ENCODE results near the gene MMEL1. TPM values are rescaled to one million over a fixed set of nuclear protein-coding genes. Genes with fewer than 3 reads are reported as not detected.
"Not testable (repeated sequence)": the region's sequence is repeated elsewhere in the genome, so short reads cannot be mapped to it uniquely, and the experiment has no call there.

Gene MMEL1
- polyA plus RNA-seq, 1 of the 3 experiments (the other 2 are of a cell fraction), result 0.16 TPM

DNA sequence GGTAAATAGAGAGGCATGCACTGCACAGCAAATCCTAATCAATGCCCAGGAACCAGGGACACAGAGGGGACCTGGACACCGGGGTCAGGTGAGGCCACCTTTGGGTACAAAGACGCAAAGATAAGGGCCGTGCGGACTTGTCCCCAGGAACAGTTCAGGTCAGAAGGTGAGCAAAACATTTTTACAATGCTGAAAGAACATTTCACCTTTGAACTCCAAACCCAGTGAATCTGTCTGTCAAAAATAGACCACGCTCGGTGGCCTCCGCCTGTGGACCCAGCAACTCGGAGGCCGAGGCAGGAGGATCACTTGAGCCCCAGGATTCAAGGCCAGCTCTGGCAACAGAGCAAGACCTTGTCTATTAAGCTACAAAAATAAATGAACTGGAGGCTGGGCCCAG is 61.5 kb downstream of the MMEL1 start (continued):
- TF ChIP-seq NFIC (IDR thresholded peaks at IDR 0.05; ENCODE audit: borderline replicate concordance), result no peak

DNA sequence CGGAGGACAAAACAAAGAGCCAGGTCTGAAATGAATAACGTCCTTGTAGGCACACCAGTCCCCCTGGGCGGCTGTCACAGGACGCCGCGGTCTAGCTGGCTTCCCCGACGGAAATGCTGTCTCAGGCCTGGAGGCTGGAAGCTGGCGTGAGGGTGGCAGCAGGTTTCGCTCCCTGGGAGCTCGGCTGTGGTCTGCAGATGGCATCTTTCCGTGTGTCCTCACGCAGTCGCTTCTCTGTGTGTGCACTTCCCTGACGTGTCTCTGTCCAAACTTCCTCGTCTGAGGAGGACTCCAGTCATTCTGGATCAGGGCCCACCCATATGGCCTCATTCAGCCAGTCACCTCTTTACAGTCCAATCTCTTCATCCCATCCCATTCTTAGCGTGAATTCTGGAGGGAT is 62.5 kb downstream of the MMEL1 start:
- Histone ChIP-seq H3K4me1 (ENCODE audit: control insufficient read depth in 1 of 2, insufficient read depth in 2 of 2, low read depth in 1 of 2, low read length in 1 of 2) (no peaks in the 10 kb centered on the region), H3K79me2 (ENCODE audit: insufficient read depth) (no peaks in the 10 kb centered on the region), H3K9me2 (no peaks in the 10 kb centered on the region), H3K27ac (ENCODE audit: low read depth in 2 of 2, low read length in 1 of 2) (no peak overlapping the region), H3K9me3 (no peaks in the 10 kb centered on the region), H3K4me3 (ENCODE audit: low read depth in 2 of 2, low read length in 1 of 2) (no peak overlapping the region), H3K9ac (no peak overlapping the region), H2AFZ (ENCODE audit: low read depth) (no peak overlapping the region), H3K36me3 (replicated peaks in 1 of 2; ENCODE audit: control insufficient read depth in 1 of 2, insufficient read depth in 2 of 2, low read length in 1 of 2) (no peaks in the 10 kb centered on the region), H3F3A (replicated peaks; ENCODE audit: insufficient read depth) (no peaks in the 10 kb centered on the region), H3K4me2 (no peak overlapping the region), H4K20me1 (ENCODE audit: insufficient read depth) (no peaks in the 10 kb centered on the region), H3K27me3 (ENCODE audit: insufficient read depth) (no peaks in the 10 kb centered on the region)
- no peak for DNase-seq
- POLR2A ChIA-PET, result no interaction called here
- TF ChIP-seq RCOR1 (IDR thresholded peaks at IDR 0.05; ENCODE audit: low read length), result no peak
- TF ChIP-seq ELF1 (IDR thresholded peaks at IDR 0.05), result no peak
- TF ChIP-seq POLR2AphosphoS5 (IDR thresholded peaks at IDR 0.05; ENCODE audit: low read depth, low read length), result no peak
- TF ChIP-seq, protein P1, sequence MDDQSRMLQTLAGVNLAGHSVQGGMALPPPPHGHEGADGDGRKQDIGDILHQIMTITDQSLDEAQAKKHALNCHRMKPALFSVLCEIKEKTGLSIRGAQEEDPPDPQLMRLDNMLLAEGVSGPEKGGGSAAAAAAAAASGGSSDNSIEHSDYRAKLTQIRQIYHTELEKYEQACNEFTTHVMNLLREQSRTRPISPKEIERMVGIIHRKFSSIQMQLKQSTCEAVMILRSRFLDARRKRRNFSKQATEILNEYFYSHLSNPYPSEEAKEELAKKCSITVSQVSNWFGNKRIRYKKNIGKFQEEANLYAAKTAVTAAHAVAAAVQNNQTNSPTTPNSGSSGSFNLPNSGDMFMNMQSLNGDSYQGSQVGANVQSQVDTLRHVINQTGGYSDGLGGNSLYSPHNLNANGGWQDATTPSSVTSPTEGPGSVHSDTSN (IDR thresholded peaks at IDR 0.05), result no peak
- TF ChIP-seq NRF1 (IDR thresholded peaks at IDR 0.05; ENCODE audit: low read depth, low read length), result no peak
- TF ChIP-seq GABPA (IDR thresholded peaks at IDR 0.05; ENCODE audit: low read depth), result no peak
- no peak for TF ChIP-seq TEAD4 (IDR thresholded peaks at IDR 0.05; ENCODE audit: borderline replicate concordance, insufficient read depth)
- no peak for TF ChIP-seq NFIC (IDR thresholded peaks at IDR 0.05; ENCODE audit: borderline replicate concordance)
- no peak for TF ChIP-seq GATA2 (CRISPR knock-in tag; IDR thresholded peaks at IDR 0.05)
- TF ChIP-seq, protein P2, sequence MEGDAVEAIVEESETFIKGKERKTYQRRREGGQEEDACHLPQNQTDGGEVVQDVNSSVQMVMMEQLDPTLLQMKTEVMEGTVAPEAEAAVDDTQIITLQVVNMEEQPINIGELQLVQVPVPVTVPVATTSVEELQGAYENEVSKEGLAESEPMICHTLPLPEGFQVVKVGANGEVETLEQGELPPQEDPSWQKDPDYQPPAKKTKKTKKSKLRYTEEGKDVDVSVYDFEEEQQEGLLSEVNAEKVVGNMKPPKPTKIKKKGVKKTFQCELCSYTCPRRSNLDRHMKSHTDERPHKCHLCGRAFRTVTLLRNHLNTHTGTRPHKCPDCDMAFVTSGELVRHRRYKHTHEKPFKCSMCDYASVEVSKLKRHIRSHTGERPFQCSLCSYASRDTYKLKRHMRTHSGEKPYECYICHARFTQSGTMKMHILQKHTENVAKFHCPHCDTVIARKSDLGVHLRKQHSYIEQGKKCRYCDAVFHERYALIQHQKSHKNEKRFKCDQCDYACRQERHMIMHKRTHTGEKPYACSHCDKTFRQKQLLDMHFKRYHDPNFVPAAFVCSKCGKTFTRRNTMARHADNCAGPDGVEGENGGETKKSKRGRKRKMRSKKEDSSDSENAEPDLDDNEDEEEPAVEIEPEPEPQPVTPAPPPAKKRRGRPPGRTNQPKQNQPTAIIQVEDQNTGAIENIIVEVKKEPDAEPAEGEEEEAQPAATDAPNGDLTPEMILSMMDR (IDR thresholded peaks at IDR 0.05), result no peak
- TF ChIP-seq, protein P3, sequence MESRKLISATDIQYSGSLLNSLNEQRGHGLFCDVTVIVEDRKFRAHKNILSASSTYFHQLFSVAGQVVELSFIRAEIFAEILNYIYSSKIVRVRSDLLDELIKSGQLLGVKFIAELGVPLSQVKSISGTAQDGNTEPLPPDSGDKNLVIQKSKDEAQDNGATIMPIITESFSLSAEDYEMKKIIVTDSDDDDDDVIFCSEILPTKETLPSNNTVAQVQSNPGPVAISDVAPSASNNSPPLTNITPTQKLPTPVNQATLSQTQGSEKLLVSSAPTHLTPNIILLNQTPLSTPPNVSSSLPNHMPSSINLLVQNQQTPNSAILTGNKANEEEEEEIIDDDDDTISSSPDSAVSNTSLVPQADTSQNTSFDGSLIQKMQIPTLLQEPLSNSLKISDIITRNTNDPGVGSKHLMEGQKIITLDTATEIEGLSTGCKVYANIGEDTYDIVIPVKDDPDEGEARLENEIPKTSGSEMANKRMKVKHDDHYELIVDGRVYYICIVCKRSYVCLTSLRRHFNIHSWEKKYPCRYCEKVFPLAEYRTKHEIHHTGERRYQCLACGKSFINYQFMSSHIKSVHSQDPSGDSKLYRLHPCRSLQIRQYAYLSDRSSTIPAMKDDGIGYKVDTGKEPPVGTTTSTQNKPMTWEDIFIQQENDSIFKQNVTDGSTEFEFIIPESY (IDR thresholded peaks at IDR 0.05; ENCODE audit: borderline replicate concordance, low read depth), result no peak
- no peak for TF ChIP-seq EZH2phosphoT487 (IDR thresholded peaks at IDR 0.05; ENCODE audit: borderline replicate concordance, low read depth)
- CTCF ChIA-PET, result no interaction called here
- WGBS (ENCODE audit: low lambda C conversion rate), result 69% methylated on average over 16 of the region's 17 CpGs

DNA sequence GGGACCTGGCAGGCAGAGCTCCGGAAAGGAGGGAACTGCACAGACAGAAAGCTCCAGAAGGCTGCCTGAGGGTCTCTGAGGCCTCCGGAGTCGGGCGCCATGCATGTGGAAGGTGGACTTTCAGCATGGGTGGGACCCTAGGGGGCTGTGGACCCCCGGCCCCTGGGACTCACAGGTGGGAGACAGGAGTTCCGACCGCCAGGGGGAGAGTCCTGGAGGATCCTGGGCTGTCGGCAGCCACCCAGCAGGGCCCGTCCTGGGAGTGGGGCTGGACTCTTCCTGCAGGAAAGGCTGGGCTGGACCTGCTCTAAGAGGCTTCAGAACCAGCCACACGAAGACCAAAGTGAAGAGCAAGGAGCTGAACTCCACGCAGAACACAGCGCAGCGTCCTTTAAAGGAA is 63.1 kb downstream of the MMEL1 start:
- H2AFZ ChIP-seq (ENCODE audit: low read depth); H3K4me2 ChIP-seq; H3K27me3 ChIP-seq (ENCODE audit: insufficient read depth); DNase-seq; H4K20me1 ChIP-seq (ENCODE audit: insufficient read depth); H3K9me2 ChIP-seq; H3K4me3 ChIP-seq (ENCODE audit: low read depth in 2 of 2, low read length in 1 of 2); H3K27ac ChIP-seq (ENCODE audit: low read depth in 2 of 2, low read length in 1 of 2); H3K36me3 ChIP-seq (replicated peaks in 1 of 2; ENCODE audit: control insufficient read depth in 1 of 2, insufficient read depth in 2 of 2, low read length in 1 of 2); H3K9ac ChIP-seq; H3F3A ChIP-seq (replicated peaks; ENCODE audit: insufficient read depth); H3K4me1 ChIP-seq (ENCODE audit: control insufficient read depth in 1 of 2, insufficient read depth in 2 of 2, low read depth in 1 of 2, low read length in 1 of 2); H3K9me3 ChIP-seq; POLR2A ChIA-PET; CTCF ChIA-PET; H3K79me2 ChIP-seq (ENCODE audit: insufficient read depth): not testable (repeated sequence)
- 64% methylated on average over 5 of the region's 13 CpGs for WGBS (ENCODE audit: low lambda C conversion rate)
